Measurements from ENCODE around the gene CERS2. TPM values are rescaled to one million over a fixed set of nuclear protein-coding genes. Genes with fewer than 3 reads are reported as not detected.

The CERS2 gene
- total RNA-seq, 1 donor: 159 TPM

- H3K79me2 ChIP-seq (ENCODE audit: insufficient read depth, low read length): no peaks in the 10 kb centered on the region
Measured at GRCh38 chr1:150997949-150998348, 23.3 kb upstream of the CERS2 start.

GRCh38 chr1:150997126-150997872 is 22.7 kb upstream of the CERS2 start:
- Histone ChIP-seq H3K4me2 (ENCODE audit: insufficient read depth, low read length) (no peak overlapping the region), H3K27ac (ENCODE audit: low read depth, low read length) (no peak overlapping the region), H3K4me1 (ENCODE audit: insufficient read depth, low read length) (peaks cover 18% of the 10 kb centered on the region), H3K27me3 (ENCODE audit: insufficient read depth, low read length) (no peaks in the 10 kb centered on the region), H2AFZ (ENCODE audit: low read length) (no peak overlapping the region), H3K9me3 (ENCODE audit: low read depth, low read length) (no peaks in the 10 kb centered on the region), H3K79me2 (ENCODE audit: insufficient read depth, low read length) (no peaks in the 10 kb centered on the region), H3K4me3 (ENCODE audit: insufficient read depth, low read length) (no peak overlapping the region), H4K20me1 (ENCODE audit: insufficient read depth, low read length) (no peaks in the 10 kb centered on the region), H3K36me3 (ENCODE audit: insufficient read depth, low read length) (peaks cover 3% of the 10 kb centered on the region)
- TF ChIP-seq CTCF (IDR thresholded peaks at IDR 0.05; ENCODE audit: extremely low read depth, low read depth, low read length): no peak
- no peak for DNase-seq (ENCODE audit: insufficient read length, low spot score, missing footprints)

More at GRCh38 chr1:150997949-150998348, 23.3 kb upstream of the CERS2 start:
- H3K27ac ChIP-seq (ENCODE audit: low read depth, low read length): no peak overlapping the region
- peaks cover 3% of the 10 kb centered on the region for H3K36me3 ChIP-seq (ENCODE audit: insufficient read depth, low read length)
- H4K20me1 ChIP-seq (ENCODE audit: insufficient read depth, low read length): no peaks in the 10 kb centered on the region
- H3K4me1 ChIP-seq (ENCODE audit: insufficient read depth, low read length): peaks cover 18% of the 10 kb centered on the region
- no peaks in the 10 kb centered on the region for H3K27me3 ChIP-seq (ENCODE audit: insufficient read depth, low read length)
- no peak for DNase-seq (ENCODE audit: insufficient read length, low spot score, missing footprints)
- TF ChIP-seq CTCF (IDR thresholded peaks at IDR 0.05; ENCODE audit: extremely low read depth, low read depth, low read length): no peak
- no peak overlapping the region for H2AFZ ChIP-seq (ENCODE audit: low read length)
- H3K4me3 ChIP-seq (ENCODE audit: insufficient read depth, low read length): no peak overlapping the region
- no peaks in the 10 kb centered on the region for H3K9me3 ChIP-seq (ENCODE audit: low read depth, low read length)
- H3K4me2 ChIP-seq (ENCODE audit: insufficient read depth, low read length): no peak overlapping the region

DNA sequence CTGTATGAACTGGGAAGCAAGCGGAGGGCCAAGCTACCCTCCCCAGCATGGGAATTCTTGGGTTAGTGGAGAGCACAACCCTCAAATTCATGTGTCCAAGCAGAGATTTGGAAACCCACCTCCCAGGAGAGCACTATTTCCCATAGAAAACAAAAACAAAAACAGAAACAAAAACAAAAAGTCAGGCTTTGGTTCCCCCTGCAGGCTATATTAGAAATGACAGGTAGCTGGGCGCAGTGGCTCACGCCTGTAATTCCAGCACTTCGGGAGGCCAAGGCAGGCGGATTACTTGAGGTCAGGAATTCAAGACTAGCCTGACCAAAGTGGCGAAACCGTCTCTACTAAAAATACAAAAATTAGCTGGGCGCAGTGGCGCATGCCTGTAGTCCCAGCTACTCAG is 21.3 kb upstream of the CERS2 start:
- Histone ChIP-seq H3K9me3 (ENCODE audit: low read depth, low read length) (no peaks in the 10 kb centered on the region), H3K79me2 (ENCODE audit: insufficient read depth, low read length) (no peaks in the 10 kb centered on the region), H3K4me2 (ENCODE audit: insufficient read depth, low read length) (peak overlapping the region; percentile 52), H3K27ac (ENCODE audit: low read depth, low read length) (no peak overlapping the region), H2AFZ (ENCODE audit: low read length) (no peak overlapping the region), H3K4me3 (ENCODE audit: insufficient read depth, low read length) (no peak overlapping the region), H3K4me1 (ENCODE audit: insufficient read depth, low read length) (peaks cover 18% of the 10 kb centered on the region), H3K27me3 (ENCODE audit: insufficient read depth, low read length) (no peaks in the 10 kb centered on the region), H4K20me1 (ENCODE audit: insufficient read depth, low read length) (no peaks in the 10 kb centered on the region), H3K36me3 (ENCODE audit: insufficient read depth, low read length) (peaks cover 3% of the 10 kb centered on the region)
- TF ChIP-seq CTCF (IDR thresholded peaks at IDR 0.05; ENCODE audit: extremely low read depth, low read depth, low read length): peak; percentile 75
- no peak for DNase-seq (ENCODE audit: insufficient read length, low spot score, missing footprints)

DNA sequence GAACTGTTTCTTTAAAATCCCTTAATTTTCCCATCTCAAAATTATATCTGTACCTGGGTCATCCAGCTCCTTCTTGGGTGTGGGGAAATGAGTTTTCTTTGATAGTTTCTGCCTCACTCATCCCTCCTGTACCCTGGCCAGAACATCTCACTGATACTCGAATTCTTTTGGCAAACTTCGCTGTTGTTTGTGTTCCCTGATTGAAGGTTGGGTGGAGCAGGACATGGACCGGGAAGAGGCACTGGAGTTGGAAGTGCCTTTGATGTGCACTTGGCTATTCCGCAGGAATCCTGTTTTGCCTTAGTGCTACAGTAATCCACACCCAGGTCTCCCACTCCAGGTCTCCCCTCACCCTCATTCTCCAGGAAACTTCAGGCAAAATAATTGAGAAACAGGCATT is 20.8 kb upstream of the CERS2 start:
- Histone ChIP-seq H2AFZ (ENCODE audit: low read length) (no peak overlapping the region), H3K9me3 (ENCODE audit: low read depth, low read length) (no peaks in the 10 kb centered on the region), H3K36me3 (ENCODE audit: insufficient read depth, low read length) (peaks cover 3% of the 10 kb centered on the region), H3K79me2 (ENCODE audit: insufficient read depth, low read length) (no peaks in the 10 kb centered on the region), H4K20me1 (ENCODE audit: insufficient read depth, low read length) (no peaks in the 10 kb centered on the region), H3K4me3 (ENCODE audit: insufficient read depth, low read length) (no peak overlapping the region), H3K4me1 (ENCODE audit: insufficient read depth, low read length) (peaks cover 18% of the 10 kb centered on the region), H3K27me3 (ENCODE audit: insufficient read depth, low read length) (no peaks in the 10 kb centered on the region), H3K27ac (ENCODE audit: low read depth, low read length) (no peak overlapping the region), H3K4me2 (ENCODE audit: insufficient read depth, low read length) (peak overlapping the region; percentile 52)
- DNase-seq (ENCODE audit: insufficient read length, low spot score, missing footprints): no peak
- no peak for TF ChIP-seq CTCF (IDR thresholded peaks at IDR 0.05; ENCODE audit: extremely low read depth, low read depth, low read length)
